GM10847 (cell line): ENCODE measurements around the gene TBC1D3E.
"Not testable (repeated sequence)": the region's sequence is repeated elsewhere in the genome, so short reads cannot be mapped to it uniquely, and the experiment has no call there.

Experiments used
- POLR2A ChIP-seq: IDR thresholded peaks from 2 replicates; pipeline ENCODE4 v1.6.1; 2011; ENCODE audit not compliant: insufficient read length; ENCODE audit errors: extremely low read depth

TBC1D3E gene

GRCh38 chr17:38127651-38128050 lies at the start of gene TBC1D3E:
TBC1D3E (plus strand) TSS chr17:38127951; CDS start chr17:38129496, 1,545 bp downstream.
- TF ChIP-seq POLR2A = not testable (repeated sequence)
